Measurements from ENCODE around the gene UBXN6.

GRCh38 chr19:4492337-4493103 lies 34.9 kb upstream of the UBXN6 start:
- TF ChIP-seq NR3C1 (IDR thresholded peaks at IDR 0.05) (no peak), RAD21 (conservative IDR thresholded peaks at IDR 0.05 in 1 of 2, IDR thresholded peaks at IDR 0.05 in 1 of 2) (no peak), MAFK (IDR thresholded peaks at IDR 0.05; ENCODE audit: partially characterized antibody) (no peak), EHMT2 (IDR thresholded peaks at IDR 0.05; ENCODE audit: low read depth) (no peak), CTCF (IDR thresholded peaks at IDR 0.05) (no peak), POLR2A (IDR thresholded peaks at IDR 0.05; ENCODE audit: low read length) (no peak), JUN (IDR thresholded peaks at IDR 0.05) (no peak), CEBPB (IDR thresholded peaks at IDR 0.05) (no peak), EP300 (IDR thresholded peaks at IDR 0.05) (no peak)
